ENCODE measurements around the gene TEX35.

TEX35 gene

GRCh38 chr1:178506177-178506576 is 6.7 kb upstream of the TEX35 start:
- H3K4me2 ChIP-seq (ENCODE audit: low read length, poor library complexity, severe bottlenecking): no peak overlapping the region
- H2BK12ac ChIP-seq (ENCODE audit: low read length in 2 of 2): no peak overlapping the region
- peak overlapping the region in 1 of 2 experiments; percentile 44 for H3K14ac ChIP-seq (ENCODE audit: low read length in 2 of 2)
- H3K23ac ChIP-seq (ENCODE audit: low read length in 2 of 2): no peak overlapping the region
- no peaks in the 10 kb centered on the region for H3K79me1 ChIP-seq (replicated peaks; ENCODE audit: low read length, poor library complexity, severe bottlenecking)
- no peak overlapping the region for H2BK5ac ChIP-seq (ENCODE audit: low read depth, low read length, poor library complexity, severe bottlenecking)
- H3K36me3 ChIP-seq (ENCODE audit: control insufficient read depth in 1 of 2, insufficient read depth in 2 of 2, low read depth in 1 of 2, low read length in 2 of 2): no peaks in the 10 kb centered on the region
- H4K8ac ChIP-seq (ENCODE audit: low read length): no peak overlapping the region
- no peak overlapping the region for H3K27ac ChIP-seq (ENCODE audit: low read length, poor library complexity, severe bottlenecking)
- no peak overlapping the region for H2BK120ac ChIP-seq (ENCODE audit: low read depth, low read length)
- no peak overlapping the region for H4K91ac ChIP-seq (ENCODE audit: low read length)
- no peak overlapping the region for H2AFZ ChIP-seq (ENCODE audit: low read depth, low read length)
- no peak overlapping the region for H3K4ac ChIP-seq (ENCODE audit: low read depth in 1 of 2, low read length in 2 of 2)
- H3K4me3 ChIP-seq (ENCODE audit: insufficient read depth in 1 of 2, low read depth in 1 of 2, low read length in 2 of 2): no peak overlapping the region
- no peak for DNase-seq
- no peak overlapping the region for H3K18ac ChIP-seq (ENCODE audit: low read depth in 1 of 2, low read length in 2 of 2)
- H2AK5ac ChIP-seq (ENCODE audit: low read length, severe bottlenecking): no peak overlapping the region
- WGBS: 95% methylated on average over 3 of the region's 6 CpGs
- H3K9ac ChIP-seq (ENCODE audit: low read length): no peak overlapping the region
- H2BK15ac ChIP-seq (ENCODE audit: low read depth, poor library complexity, severe bottlenecking): no peak overlapping the region
- H3K27me3 ChIP-seq (ENCODE audit: control insufficient read depth in 1 of 2, insufficient read depth in 1 of 2, low read length in 2 of 2): peaks cover 0 to 22% of the 10 kb centered on the region in 2 experiments
- H3K4me1 ChIP-seq (ENCODE audit: control insufficient read depth, insufficient read depth, low read depth, low read length): no peaks in the 10 kb centered on the region
- H3K9me3 ChIP-seq (ENCODE audit: control insufficient read depth, low read length): no peaks in the 10 kb centered on the region

- Histone ChIP-seq H3K18ac (ENCODE audit: low read depth in 1 of 2, low read length in 2 of 2) (no peak overlapping the region), H3K36me3 (ENCODE audit: control insufficient read depth in 1 of 2, insufficient read depth in 2 of 2, low read depth in 1 of 2, low read length in 2 of 2) (no peaks in the 10 kb centered on the region), H3K4me2 (ENCODE audit: low read length, poor library complexity, severe bottlenecking) (no peak overlapping the region), H2BK120ac (ENCODE audit: low read depth, low read length) (no peak overlapping the region), H2AK5ac (ENCODE audit: low read length, severe bottlenecking) (no peak overlapping the region), H3K79me1 (replicated peaks; ENCODE audit: low read length, poor library complexity, severe bottlenecking) (no peaks in the 10 kb centered on the region), H3K4me1 (ENCODE audit: control insufficient read depth, insufficient read depth, low read depth, low read length) (no peaks in the 10 kb centered on the region), H3K23ac (ENCODE audit: low read length in 2 of 2) (no peak overlapping the region), H3K27me3 (ENCODE audit: control insufficient read depth in 1 of 2, insufficient read depth in 1 of 2, low read length in 2 of 2) (peaks cover 0 to 22% of the 10 kb centered on the region in 2 experiments), H3K9ac (ENCODE audit: low read length) (no peak overlapping the region), H2BK15ac (ENCODE audit: low read depth, poor library complexity, severe bottlenecking) (no peak overlapping the region), H4K8ac (ENCODE audit: low read length) (no peak overlapping the region), H3K14ac (ENCODE audit: low read length in 2 of 2) (no peak overlapping the region), H3K9me3 (ENCODE audit: control insufficient read depth, low read length) (no peaks in the 10 kb centered on the region), H3K4ac (ENCODE audit: low read depth in 1 of 2, low read length in 2 of 2) (no peak overlapping the region), H4K91ac (ENCODE audit: low read length) (no peak overlapping the region), H2AFZ (ENCODE audit: low read depth, low read length) (no peak overlapping the region), H3K4me3 (ENCODE audit: insufficient read depth in 1 of 2, low read depth in 1 of 2, low read length in 2 of 2) (no peak overlapping the region), H3K27ac (ENCODE audit: low read length, poor library complexity, severe bottlenecking) (no peak overlapping the region), H2BK12ac (ENCODE audit: low read length in 2 of 2) (no peak overlapping the region), H2BK5ac (ENCODE audit: low read depth, low read length, poor library complexity, severe bottlenecking) (no peak overlapping the region)
- 88% methylated on average over 6 of the region's 6 CpGs for WGBS
- no peak for DNase-seq
Observed at GRCh38 chr1:178506669-178507068, 6.2 kb upstream of the TEX35 start.

GRCh38 chr1:178509414-178510007 is 3.4 kb upstream of the TEX35 start:
- no peak for DNase-seq
- peaks cover 0 to 11% of the 10 kb centered on the region in 2 experiments for H3K27me3 ChIP-seq (ENCODE audit: control insufficient read depth in 1 of 2, insufficient read depth in 1 of 2, low read length in 2 of 2)
- no peak overlapping the region for H3K9ac ChIP-seq (ENCODE audit: low read length)
- H2BK120ac ChIP-seq (ENCODE audit: low read depth, low read length): no peak overlapping the region
- H3K4me1 ChIP-seq (ENCODE audit: control insufficient read depth, insufficient read depth, low read depth, low read length): no peaks in the 10 kb centered on the region
- H3K27ac ChIP-seq (ENCODE audit: low read length, poor library complexity, severe bottlenecking): no peak overlapping the region
- H3K79me1 ChIP-seq (replicated peaks; ENCODE audit: low read length, poor library complexity, severe bottlenecking): no peaks in the 10 kb centered on the region
- no peak overlapping the region for H3K4me2 ChIP-seq (ENCODE audit: low read length, poor library complexity, severe bottlenecking)
- no peaks in the 10 kb centered on the region for H3K9me3 ChIP-seq (ENCODE audit: control insufficient read depth, low read length)
- H2AK5ac ChIP-seq (ENCODE audit: low read length, severe bottlenecking): no peak overlapping the region
- no peak overlapping the region for H2BK12ac ChIP-seq (ENCODE audit: low read length in 2 of 2)
- H3K4me3 ChIP-seq (ENCODE audit: insufficient read depth in 1 of 2, low read depth in 1 of 2, low read length in 2 of 2): no peak overlapping the region
- 87% methylated on average over 5 of the region's 5 CpGs for WGBS
- no peak overlapping the region for H4K91ac ChIP-seq (ENCODE audit: low read length)
- H2BK15ac ChIP-seq (ENCODE audit: low read depth, poor library complexity, severe bottlenecking): no peak overlapping the region
- H3K18ac ChIP-seq (ENCODE audit: low read depth in 1 of 2, low read length in 2 of 2): no peak overlapping the region
- no peaks in the 10 kb centered on the region for H3K36me3 ChIP-seq (ENCODE audit: control insufficient read depth in 1 of 2, insufficient read depth in 2 of 2, low read depth in 1 of 2, low read length in 2 of 2)
- no peak overlapping the region for H3K14ac ChIP-seq (ENCODE audit: low read length in 2 of 2)
- H2AFZ ChIP-seq (ENCODE audit: low read depth, low read length): no peak overlapping the region
- H2BK5ac ChIP-seq (ENCODE audit: low read depth, low read length, poor library complexity, severe bottlenecking): no peak overlapping the region
- H3K4ac ChIP-seq (ENCODE audit: low read depth in 1 of 2, low read length in 2 of 2): no peak overlapping the region
- no peak overlapping the region for H3K23ac ChIP-seq (ENCODE audit: low read length in 2 of 2)
- H4K8ac ChIP-seq (ENCODE audit: low read length): no peak overlapping the region

GRCh38 chr1:178510155-178510554 is 2.8 kb upstream of the TEX35 start:
- Histone ChIP-seq H3K4me2 (ENCODE audit: low read length, poor library complexity, severe bottlenecking) (no peak overlapping the region), H3K79me1 (replicated peaks; ENCODE audit: low read length, poor library complexity, severe bottlenecking) (no peaks in the 10 kb centered on the region), H3K23ac (ENCODE audit: low read length in 2 of 2) (no peak overlapping the region), H2AK5ac (ENCODE audit: low read length, severe bottlenecking) (no peak overlapping the region), H3K14ac (ENCODE audit: low read length in 2 of 2) (no peak overlapping the region), H3K4ac (ENCODE audit: low read depth in 1 of 2, low read length in 2 of 2) (no peak overlapping the region), H3K9ac (ENCODE audit: low read length) (no peak overlapping the region), H3K27ac (ENCODE audit: low read length, poor library complexity, severe bottlenecking) (no peak overlapping the region), H3K36me3 (ENCODE audit: control insufficient read depth in 1 of 2, insufficient read depth in 2 of 2, low read depth in 1 of 2, low read length in 2 of 2) (no peaks in the 10 kb centered on the region), H2BK5ac (ENCODE audit: low read depth, low read length, poor library complexity, severe bottlenecking) (no peak overlapping the region), H3K9me3 (ENCODE audit: control insufficient read depth, low read length) (no peaks in the 10 kb centered on the region), H2BK12ac (ENCODE audit: low read length in 2 of 2) (no peak overlapping the region), H2BK120ac (ENCODE audit: low read depth, low read length) (no peak overlapping the region), H4K8ac (ENCODE audit: low read length) (no peak overlapping the region), H3K4me1 (ENCODE audit: control insufficient read depth, insufficient read depth, low read depth, low read length) (no peaks in the 10 kb centered on the region), H3K27me3 (ENCODE audit: control insufficient read depth in 1 of 2, insufficient read depth in 1 of 2, low read length in 2 of 2) (peaks cover 0 to 8% of the 10 kb centered on the region in 2 experiments), H3K18ac (ENCODE audit: low read depth in 1 of 2, low read length in 2 of 2) (no peak overlapping the region), H2AFZ (ENCODE audit: low read depth, low read length) (no peak overlapping the region), H4K91ac (ENCODE audit: low read length) (no peak overlapping the region), H3K4me3 (ENCODE audit: insufficient read depth in 1 of 2, low read depth in 1 of 2, low read length in 2 of 2) (no peak overlapping the region), H2BK15ac (ENCODE audit: low read depth, poor library complexity, severe bottlenecking) (no peak overlapping the region)
- WGBS: 80% methylated on average over 4 of the region's 4 CpGs
- DNase-seq: peak; percentile 38
